ENCODE measurements around the gene NFATC1. TPM values are rescaled to one million over a fixed set of nuclear protein-coding genes. Genes with fewer than 3 reads are reported as not detected.

NFATC1 gene
- total RNA-seq, 1 donor from 2014 or later = 5.6 TPM

GRCh38 chr18:79426376-79427300 lies 30.9 kb downstream of the NFATC1 start:
- peaks cover 7% of the 10 kb centered on the region for H3K4me1 Mint-ChIP-seq (ENCODE audit: low read depth)
- no peak overlapping the region for H3K4me3 Mint-ChIP-seq (ENCODE audit: low read depth)
- H3K36me3 Mint-ChIP-seq (ENCODE audit: insufficient read depth) = no peaks in the 10 kb centered on the region
- TF ChIP-seq CTCF (IDR thresholded peaks at IDR 0.05; ENCODE audit: unreplicated experiment) = no peak
- H3K27ac Mint-ChIP-seq = no peak overlapping the region
- peaks cover 6% of the 10 kb centered on the region for H3K27me3 Mint-ChIP-seq
- DNase-seq (ENCODE audit: low spot score, unreplicated experiment) = no peak
- H3K9me3 Mint-ChIP-seq (ENCODE audit: low read depth) = no peaks in the 10 kb centered on the region

GRCh38 chr18:79427368-79428225 lies 31.9 kb downstream of the NFATC1 start:
- Mint-ChIP-seq H3K27ac (no peak overlapping the region), H3K27me3 (peaks cover 6% of the 10 kb centered on the region), H3K4me3 (ENCODE audit: low read depth) (no peak overlapping the region), H3K9me3 (ENCODE audit: low read depth) (no peaks in the 10 kb centered on the region), H3K36me3 (ENCODE audit: insufficient read depth) (no peaks in the 10 kb centered on the region), H3K4me1 (ENCODE audit: low read depth) (peaks cover 7% of the 10 kb centered on the region)
- no peak for TF ChIP-seq CTCF (IDR thresholded peaks at IDR 0.05; ENCODE audit: unreplicated experiment)
- DNase-seq (ENCODE audit: low spot score, unreplicated experiment) = no peak

- peaks cover 7% of the 10 kb centered on the region for H3K4me1 Mint-ChIP-seq (ENCODE audit: low read depth)
- no peaks in the 10 kb centered on the region for H3K9me3 Mint-ChIP-seq (ENCODE audit: low read depth)
Measured at GRCh38 chr18:79428287-79428686, 32.6 kb downstream of the NFATC1 start.

GRCh38 chr18:79429381-79429780 lies 33.7 kb downstream of the NFATC1 start:
- Mint-ChIP-seq H3K9me3 (ENCODE audit: low read depth) (no peaks in the 10 kb centered on the region), H3K27me3 (peaks cover 6% of the 10 kb centered on the region), H3K27ac (no peak overlapping the region), H3K4me3 (ENCODE audit: low read depth) (no peak overlapping the region), H3K36me3 (ENCODE audit: insufficient read depth) (no peaks in the 10 kb centered on the region), H3K4me1 (ENCODE audit: low read depth) (peaks cover 7% of the 10 kb centered on the region)
- no peak for TF ChIP-seq CTCF (IDR thresholded peaks at IDR 0.05; ENCODE audit: unreplicated experiment)
- no peak for DNase-seq (ENCODE audit: low spot score, unreplicated experiment)

More at GRCh38 chr18:79428287-79428686, 32.6 kb downstream of the NFATC1 start:
- no peaks in the 10 kb centered on the region for H3K36me3 Mint-ChIP-seq (ENCODE audit: insufficient read depth)
- no peak for DNase-seq (ENCODE audit: low spot score, unreplicated experiment)
- no peak for TF ChIP-seq CTCF (IDR thresholded peaks at IDR 0.05; ENCODE audit: unreplicated experiment)
- no peak overlapping the region for H3K27ac Mint-ChIP-seq
- H3K4me3 Mint-ChIP-seq (ENCODE audit: low read depth) = no peak overlapping the region
- peaks cover 6% of the 10 kb centered on the region for H3K27me3 Mint-ChIP-seq

GRCh38 chr18:79429785-79430281 lies 34.1 kb downstream of the NFATC1 start:
- H3K27me3 Mint-ChIP-seq = peaks cover 2% of the 10 kb centered on the region
- H3K4me3 Mint-ChIP-seq (ENCODE audit: low read depth) = no peak overlapping the region
- no peak for DNase-seq (ENCODE audit: low spot score, unreplicated experiment)
- no peaks in the 10 kb centered on the region for H3K9me3 Mint-ChIP-seq (ENCODE audit: low read depth)
- H3K4me1 Mint-ChIP-seq (ENCODE audit: low read depth) = peaks cover 7% of the 10 kb centered on the region
- TF ChIP-seq CTCF (IDR thresholded peaks at IDR 0.05; ENCODE audit: unreplicated experiment) = no peak
- no peaks in the 10 kb centered on the region for H3K36me3 Mint-ChIP-seq (ENCODE audit: insufficient read depth)
- H3K27ac Mint-ChIP-seq = no peak overlapping the region

Measured in progenitor cell of endocrine pancreas (in vitro differentiated cells).